Uterus (tissue), 4 donors: ENCODE measurements around the gene WWC1. TPM values are rescaled to one million over a fixed set of nuclear protein-coding genes. Genes with fewer than 3 reads are reported as not detected.
"Not testable (repeated sequence)": the region's sequence is repeated elsewhere in the genome, so short reads cannot be mapped to it uniquely, and the experiment has no call there.

Experiments
- DNase-seq, 2 donors: peaks; one replicate each; pipeline ENCODE4 v3.0.0-alpha.2; 2019 to 2020
- H3K27ac ChIP-seq, 2 donors: fragments of 200-600 bp; sonication (generic); 1 replicate in 1 of 2; 2 replicates in 1 of 2; pipeline ENCODE4 v1.5.1; 2016 to 2018
- H3K27me3 ChIP-seq, 2 donors: fragments of 200-600 bp; sonication (generic); one replicate each; pipeline ENCODE4 v1.5.1; 2018 to 2019; ENCODE audit warnings: control low read depth in 1 of 2
- H3K36me3 ChIP-seq, 2 donors: fragments of 200-600 bp; sonication (generic); one replicate each; pipeline ENCODE4 v1.5.1; 2019; ENCODE audit warnings: control low read depth in 1 of 2
- H3K4me1 ChIP-seq, 2 donors: fragments of 200-600 bp; sonication (generic); one replicate each; pipeline ENCODE4 v1.5.1; 2018 to 2019; ENCODE audit warnings: control low read depth in 1 of 2
- H3K4me3 ChIP-seq, 2 donors: fragments of 200-600 bp; sonication (generic); 1 replicate in 1 of 2; 2 replicates in 1 of 2; pipeline ENCODE4 v1.5.1; 2018 to 2019; ENCODE audit warnings: mild to moderate bottlenecking in 1 of 2
- H3K9me3 ChIP-seq, 2 donors: fragments of 200-600 bp; sonication (generic); one replicate each; pipeline ENCODE4 v1.5.1; 2019; ENCODE audit warnings: control low read depth in 1 of 2
- CTCF ChIP-seq, 4 experiments: fragments of 200-600 bp in 2 of 4; fragments of 450-650 bp in 2 of 4; sonication (generic) in 2 of 4; IDR thresholded peaks; one replicate each; pipeline ENCODE4 v1.5.1; 2016 to 2019; ENCODE audit warnings: antibody characterized with exemption in 4 of 4, mild to moderate bottlenecking in 2 of 4, moderate library complexity in 1 of 4
- POLR2A ChIP-seq, 2 donors: fragments of 450-650 bp; IDR thresholded peaks; one replicate each; pipeline ENCODE4 v1.6.1; 2016; ENCODE audit warnings: antibody characterized with exemption in 2 of 2, mild to moderate bottlenecking in 1 of 2, moderate library complexity in 1 of 2
- intact Hi-C: fragments of 100-400 bp; cut with DNase I; formaldehyde crosslinking; loops from one replicate; pipeline ENCODE4 v1.15.1; 2023; ENCODE audit warnings: low total_unique reads
- total RNA-seq, 4 donors: library from RNA; depleted of rRNA in 3 of 4; stranded (reverse); fragments of >200 nt in 3 of 4; gene quantifications; one replicate each; pipeline versions ENCODE4 v1.1.0 to v1.2.4, GENCODE V29; 2014 to 2023
- donor health status: DM: yes; HTN: yes; CAD: no.

The WWC1 gene
- total RNA-seq, 4 donors from 2014 or later = under 0.01 to 8.7 (median 1.9) TPM; not detected in 1

DNA sequence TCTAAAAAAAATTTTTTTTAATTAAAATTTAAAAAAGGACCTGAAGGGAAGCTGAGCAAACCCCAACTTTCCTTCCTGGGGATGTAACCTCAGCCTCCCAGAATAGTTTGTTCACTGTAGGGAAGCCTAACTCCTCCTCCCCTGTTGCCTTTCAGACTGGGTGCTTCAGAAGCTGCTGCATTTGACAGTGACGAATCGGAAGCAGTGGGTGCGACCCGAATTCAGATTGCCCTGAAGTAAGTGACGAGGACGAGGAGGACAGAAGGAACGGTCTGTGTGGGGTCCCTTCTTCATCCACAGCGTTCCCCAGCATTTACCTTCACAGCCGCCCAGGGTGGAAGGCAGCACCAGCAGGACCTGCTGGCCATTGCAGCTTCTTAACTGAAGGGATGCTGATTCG, 137.1 kb downstream of the WWC1 start:
- intact Hi-C loops = no loop called here
- Histone ChIP-seq H3K27me3 (no peaks in the 10 kb centered on the region), H3K36me3 (no peaks in the 10 kb centered on the region), H3K4me3 (no peak overlapping the region), H3K27ac (no peak overlapping the region), H3K9me3 (no peaks in the 10 kb centered on the region), H3K4me1 (no peaks in the 10 kb centered on the region)
- no peak for TF ChIP-seq CTCF (IDR thresholded peaks at IDR 0.05)
- no peak for TF ChIP-seq POLR2A (IDR thresholded peaks at IDR 0.05)
- no peak for DNase-seq

DNA sequence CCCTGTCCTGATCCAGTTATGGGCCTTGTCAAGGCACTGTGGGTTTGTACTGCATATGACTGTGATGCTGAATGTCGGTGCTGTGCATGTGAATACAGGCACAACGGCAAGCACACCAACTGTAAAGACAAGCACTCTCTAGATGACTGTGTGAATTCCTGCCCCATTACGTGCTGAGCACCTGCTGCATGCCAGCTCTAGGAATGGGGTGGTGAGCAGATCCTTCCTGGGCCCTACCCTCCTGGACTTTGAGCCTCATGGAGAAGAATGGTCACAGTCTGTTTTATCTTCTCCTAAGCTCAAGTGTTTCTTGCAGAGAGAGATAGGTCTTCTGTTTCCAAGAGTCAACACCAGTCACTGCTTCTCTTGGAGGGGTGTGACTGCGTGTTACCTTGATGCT, 138.9 kb downstream of the WWC1 start:
- no peak overlapping the region for H3K4me3 ChIP-seq
- TF ChIP-seq POLR2A (IDR thresholded peaks at IDR 0.05) (no peak), CTCF (IDR thresholded peaks at IDR 0.05) (no peak)
- intact Hi-C loops = no loop called here
- no peak overlapping the region for H3K27ac ChIP-seq
- H3K4me1 ChIP-seq = no peaks in the 10 kb centered on the region
- no peaks in the 10 kb centered on the region for H3K36me3 ChIP-seq
- no peak for DNase-seq
- no peaks in the 10 kb centered on the region for H3K9me3 ChIP-seq
- no peaks in the 10 kb centered on the region for H3K27me3 ChIP-seq

- Histone ChIP-seq H3K4me3 (no peak overlapping the region), H3K36me3 (no peaks in the 10 kb centered on the region), H3K27ac (no peak overlapping the region), H3K4me1 (no peaks in the 10 kb centered on the region), H3K9me3 (no peaks in the 10 kb centered on the region), H3K27me3 (no peaks in the 10 kb centered on the region)
- DNase-seq = no peak
- TF ChIP-seq POLR2A (IDR thresholded peaks at IDR 0.05) = no peak
- TF ChIP-seq CTCF (IDR thresholded peaks at IDR 0.05) = no peak
- intact Hi-C loops = no loop called here
Observed at GRCh38 chr5:168432903-168433302, 141.5 kb downstream of the WWC1 start.

GRCh38 chr5:168434001-168434400, 142.6 kb downstream of the WWC1 start:
- intact Hi-C loops = no loop called here
- no peaks in the 10 kb centered on the region for H3K9me3 ChIP-seq
- H3K4me3 ChIP-seq = no peak overlapping the region
- no peak for DNase-seq
- H3K27ac ChIP-seq = no peak overlapping the region
- no peaks in the 10 kb centered on the region for H3K27me3 ChIP-seq
- no peaks in the 10 kb centered on the region for H3K36me3 ChIP-seq
- no peak for TF ChIP-seq CTCF (IDR thresholded peaks at IDR 0.05)
- TF ChIP-seq POLR2A (IDR thresholded peaks at IDR 0.05) = no peak
- no peaks in the 10 kb centered on the region for H3K4me1 ChIP-seq

GRCh38 chr5:168434746-168435321, 143.4 kb downstream of the WWC1 start:
- Histone ChIP-seq H3K27ac (no peak overlapping the region), H3K9me3 (no peaks in the 10 kb centered on the region), H3K36me3 (no peaks in the 10 kb centered on the region), H3K4me1 (no peaks in the 10 kb centered on the region), H3K4me3 (no peak overlapping the region), H3K27me3 (no peaks in the 10 kb centered on the region)
- no peak for TF ChIP-seq POLR2A (IDR thresholded peaks at IDR 0.05)
- no peak for TF ChIP-seq CTCF (IDR thresholded peaks at IDR 0.05)
- no peak for DNase-seq
- intact Hi-C loops = no loop called here

DNA sequence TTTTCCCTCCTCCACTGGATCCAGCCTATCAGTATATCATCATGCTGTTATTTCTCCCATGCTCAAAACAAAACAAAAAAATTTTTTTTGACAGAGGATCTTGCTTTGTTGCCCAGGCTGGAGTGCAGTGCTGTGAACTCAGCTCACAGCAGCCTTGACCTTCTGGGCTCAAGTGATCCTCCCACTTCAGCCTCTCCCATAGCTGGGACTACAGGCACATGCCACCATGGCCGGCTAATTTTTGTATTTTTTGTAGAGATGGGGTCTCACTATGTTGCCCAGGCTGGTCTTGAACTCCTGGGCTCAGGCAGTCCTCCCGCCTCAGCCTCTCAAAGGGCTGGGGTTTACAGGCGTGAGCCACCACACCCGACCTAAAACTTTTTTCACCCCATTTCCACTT, 143.9 kb downstream of the WWC1 start:
- H3K27ac ChIP-seq, intact Hi-C loops, H3K4me3 ChIP-seq, H3K27me3 ChIP-seq, H3K36me3 ChIP-seq, DNase-seq, H3K4me1 ChIP-seq, H3K9me3 ChIP-seq: not testable (repeated sequence)
